GM12892 (cell line): ENCODE measurements around the gene WDR18.

Experiments
- POLR2A ChIP-seq: IDR thresholded peaks from 2 replicates; pipeline ENCODE4 v1.6.1; 2011; ENCODE audit warnings: low read depth, low read length, control low read depth
- POLR2AphosphoS5 ChIP-seq: IDR thresholded peaks from 2 replicates; pipeline ENCODE4 v1.6.1; 2011; ENCODE audit warnings: low read depth, low read length, control low read depth
- TAF1 ChIP-seq: IDR thresholded peaks from 2 replicates; pipeline ENCODE4 v1.6.1; 2011; ENCODE audit warnings: low read depth, mild to moderate bottlenecking, control low read depth, low read length, borderline replicate concordance

- TF ChIP-seq POLR2AphosphoS5, result no peak
- no peak for TF ChIP-seq POLR2A
- no peak for TF ChIP-seq TAF1
Observed at GRCh38 chr19:1009041-1009980, 25.2 kb downstream of the WDR18 start.
